Transverse colon (tissue), 4 donors: Measurements from ENCODE around the gene RECK. TPM values are rescaled to one million over a fixed set of nuclear protein-coding genes. Genes with fewer than 3 reads are reported as not detected.

ENCODE experiments used
- DNase-seq: peaks from one replicate; pipeline ENCODE4 v3.0.0-alpha.2; 2019
- H3K27ac ChIP-seq, 4 donors: fragments of 200-600 bp; sonication (generic); 2 replicates each; pipeline ENCODE4 v1.5.1; 2016 to 2018; ENCODE audit warnings: inconsistent platforms in 4 of 4
- H3K27me3 ChIP-seq: fragments of 200-600 bp; sonication (generic); 2 replicates; pipeline ENCODE4 v1.5.1; 2017; ENCODE audit warnings: inconsistent platforms
- H3K36me3 ChIP-seq, 4 donors: fragments of 200-600 bp; sonication (generic); 2 replicates each; pipeline ENCODE4 v1.5.1; 2017 to 2019; ENCODE audit warnings: inconsistent platforms in 4 of 4
- H3K4me1 ChIP-seq, 4 donors: fragments of 200-600 bp; sonication (generic); 2 replicates each; pipeline ENCODE4 v1.5.1; 2017 to 2020; ENCODE audit warnings: inconsistent platforms in 4 of 4
- H3K4me3 ChIP-seq, 4 donors: fragments of 200-600 bp; sonication (generic); 1 replicate in 1 of 4; 2 replicates in 3 of 4; pipeline versions ENCODE4 v1.5.1 to v1.6.1; 2017 to 2019; ENCODE audit warnings: inconsistent platforms in 4 of 4
- H3K9me3 ChIP-seq, 2 donors: fragments of 200-600 bp; sonication (generic); 2 replicates each; pipeline ENCODE4 v1.5.1; 2017 to 2019; ENCODE audit warnings: inconsistent platforms in 2 of 2
- EP300 ChIP-seq: sonication (generic); formaldehyde crosslinking; IDR thresholded peaks from one replicate; pipeline ENCODE4 v1.6.1; 2017; ENCODE audit warnings: antibody characterized with exemption, low read depth
- POLR2A ChIP-seq: fragments of 450-650 bp; IDR thresholded peaks from one replicate; pipeline ENCODE4 v1.6.1; 2016; ENCODE audit warnings: antibody characterized with exemption, mild to moderate bottlenecking, moderate library complexity
- POLR2AphosphoS5 ChIP-seq, 3 donors: sonication (generic); formaldehyde crosslinking; IDR thresholded peaks; one replicate each; pipeline ENCODE4 v1.6.1; 2016; ENCODE audit warnings: antibody characterized with exemption in 3 of 3
- WGBS, 2 donors: methylation state at CpG; one replicate each; pipeline ENCODE4 v1.1.5; 2018; ENCODE audit warnings: low coverage in 1 of 2; 5-methylcytosine and 5-hydroxymethylcytosine counted together
- in situ Hi-C, 4 donors: fragments of 200-750 bp; cut with MboI; loops; one replicate each; pipeline versions ENCODE4 v1.15.0 to v1.15.1; 2017; ENCODE audit warnings: low sequenced_read_pairs in 3 of 4, low pct_ligation_motif_present in 1 of 4, low pct_unique_long_range_greater_than_20kb in 1 of 4
- intact Hi-C: fragments of 100-400 bp; cut with DNase I; formaldehyde crosslinking; loops from one replicate; pipeline ENCODE4 v1.15.1; 2023; ENCODE audit warnings: low total_unique reads
- total RNA-seq, 4 donors: library from RNA; depleted of rRNA; stranded (reverse); fragments of >200 nt; gene quantifications; one replicate each; pipeline ENCODE4 v1.1.0, GENCODE V29; 2016
- TF ChIP-seq, protein P1 (sequence below), 5 experiments: fragments of 200-600 bp in 3 of 5; fragments of 450-650 bp in 2 of 5; sonication (generic) in 3 of 5; IDR thresholded peaks; 1 replicate in 2 of 5; 2 replicates in 3 of 5; pipeline ENCODE4 v1.5.1; 2016 to 2017; ENCODE audit warnings: antibody characterized with exemption in 5 of 5, inconsistent platforms in 3 of 5, mild to moderate bottlenecking in 2 of 5, moderate library complexity in 1 of 5

Gene RECK
- total RNA-seq, 4 donors from 2014 or later = 1.5 to 30.3 (median 6.0) TPM

- Histone ChIP-seq H3K27ac (peak overlapping the region; percentile 60 to 87 (median 86)), H3K27me3 (no peaks in the 10 kb centered on the region), H3K9me3 (no peaks in the 10 kb centered on the region), H3K4me1 (peaks cover 25 to 68% (median 51%) of the 10 kb centered on the region in 4 donors), H3K36me3 (peaks cover 0 to 16% (median 5%) of the 10 kb centered on the region in 4 donors), H3K4me3 (no peak overlapping the region)
- intact Hi-C loops = no loop called here
- WGBS, 2 donors = 60 to 87% methylated on average over 1 to 10 of the region's 10 CpGs
- TF ChIP-seq POLR2AphosphoS5 (IDR thresholded peaks at IDR 0.05) (no peak), POLR2A (no peak), EP300 (no peak)
- TF ChIP-seq, protein P1, sequence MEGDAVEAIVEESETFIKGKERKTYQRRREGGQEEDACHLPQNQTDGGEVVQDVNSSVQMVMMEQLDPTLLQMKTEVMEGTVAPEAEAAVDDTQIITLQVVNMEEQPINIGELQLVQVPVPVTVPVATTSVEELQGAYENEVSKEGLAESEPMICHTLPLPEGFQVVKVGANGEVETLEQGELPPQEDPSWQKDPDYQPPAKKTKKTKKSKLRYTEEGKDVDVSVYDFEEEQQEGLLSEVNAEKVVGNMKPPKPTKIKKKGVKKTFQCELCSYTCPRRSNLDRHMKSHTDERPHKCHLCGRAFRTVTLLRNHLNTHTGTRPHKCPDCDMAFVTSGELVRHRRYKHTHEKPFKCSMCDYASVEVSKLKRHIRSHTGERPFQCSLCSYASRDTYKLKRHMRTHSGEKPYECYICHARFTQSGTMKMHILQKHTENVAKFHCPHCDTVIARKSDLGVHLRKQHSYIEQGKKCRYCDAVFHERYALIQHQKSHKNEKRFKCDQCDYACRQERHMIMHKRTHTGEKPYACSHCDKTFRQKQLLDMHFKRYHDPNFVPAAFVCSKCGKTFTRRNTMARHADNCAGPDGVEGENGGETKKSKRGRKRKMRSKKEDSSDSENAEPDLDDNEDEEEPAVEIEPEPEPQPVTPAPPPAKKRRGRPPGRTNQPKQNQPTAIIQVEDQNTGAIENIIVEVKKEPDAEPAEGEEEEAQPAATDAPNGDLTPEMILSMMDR (IDR thresholded peaks at IDR 0.05) = no peak
- in situ Hi-C loops = loop anchor here in 1 of 4 donors (25.0 kb wide), 1 partner anchor 116 kb away; the partner anchor contains the start of gene RECK
- no peak for DNase-seq
Observed at GRCh38 chr9:36152741-36153438, 116.2 kb downstream of the RECK start.

DNA sequence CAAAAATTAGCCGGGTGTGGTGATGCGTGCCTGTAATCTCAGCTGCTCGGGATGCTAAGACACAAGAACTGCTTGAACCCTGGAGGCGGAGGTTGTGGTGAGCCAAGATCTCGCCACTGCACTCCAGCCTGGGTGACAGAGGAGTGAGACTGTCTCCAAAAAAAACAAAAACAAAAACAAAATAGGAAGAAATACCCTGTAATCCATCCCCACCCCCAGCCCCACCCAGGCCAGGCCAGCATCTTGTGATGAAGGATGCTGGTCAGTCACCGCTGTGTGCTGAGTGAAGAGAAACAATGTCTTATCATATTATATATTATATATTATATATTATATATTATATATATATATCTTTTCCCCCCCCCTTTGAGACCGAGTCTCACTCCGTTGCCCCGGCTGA lies 117.0 kb downstream of the RECK start:
- no peak for DNase-seq
- peak overlapping the region; percentile 60 to 87 (median 86) for H3K27ac ChIP-seq
- H3K4me3 ChIP-seq = no peak overlapping the region
- H3K27me3 ChIP-seq = no peaks in the 10 kb centered on the region
- H3K4me1 ChIP-seq = peaks cover 19 to 61% (median 47%) of the 10 kb centered on the region in 4 donors
- intact Hi-C loops = no loop called here
- H3K9me3 ChIP-seq = no peaks in the 10 kb centered on the region
- H3K36me3 ChIP-seq = peaks cover 0 to 16% (median 5%) of the 10 kb centered on the region in 4 donors
- in situ Hi-C loops = loop anchor here in 1 of 4 donors (25.0 kb wide), 1 partner anchor 116 kb away; the partner anchor contains the start of gene RECK
- WGBS, 2 donors = 66 to 86% methylated on average over 5 to 9 of the region's 9 CpGs
- TF ChIP-seq, protein P1 (IDR thresholded peaks at IDR 0.05) = no peak

DNA sequence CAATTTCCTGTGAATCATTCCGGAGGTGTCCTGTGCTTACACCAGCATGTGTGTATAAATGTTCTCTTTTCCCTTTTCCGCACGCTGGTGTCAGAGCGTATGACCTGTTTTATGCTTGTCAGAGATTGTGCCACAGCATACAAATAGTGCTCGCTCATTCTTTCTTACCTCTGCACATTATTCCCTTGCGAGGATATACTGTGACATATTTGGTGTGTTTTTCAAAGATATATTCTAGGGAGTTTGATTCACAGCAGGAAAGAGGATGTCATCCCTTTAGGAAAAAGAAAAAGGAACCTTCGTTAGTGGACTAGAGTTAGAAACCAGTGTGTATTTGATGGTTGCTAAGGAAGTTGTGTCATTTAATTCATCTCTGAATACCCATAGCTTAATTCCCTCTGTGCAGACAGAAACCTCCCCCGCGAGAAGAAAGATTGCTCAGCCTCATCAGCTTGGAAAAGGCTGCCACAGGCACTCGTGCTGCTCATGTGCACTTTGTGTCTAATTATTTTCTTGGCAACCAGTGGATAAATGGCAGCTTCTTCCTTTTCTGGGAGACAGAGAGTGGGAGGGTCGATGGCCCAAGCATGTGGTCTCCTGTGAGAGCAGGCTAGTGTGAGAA lies 117.7 kb downstream of the RECK start:
- H3K9me3 ChIP-seq = no peaks in the 10 kb centered on the region
- no peaks in the 10 kb centered on the region for H3K27me3 ChIP-seq
- H3K27ac ChIP-seq = peak overlapping the region; percentile 60 to 87 (median 86)
- whole genome bisulfite sequencing, 2 donors = 40 to 58% methylated on average over 6 to 11 of the region's 11 CpGs
- intact Hi-C loops (no loop called here), in situ Hi-C loops (loop anchor here in 1 of 4 donors (25.0 kb wide), 1 partner anchor 117 kb away; the partner anchor contains the start of gene RECK)
- DNase-seq = no peak
- H3K4me3 ChIP-seq = no peak overlapping the region
- H3K36me3 ChIP-seq = peaks cover 0 to 16% (median 5%) of the 10 kb centered on the region in 4 donors
- H3K4me1 ChIP-seq = peaks cover 12 to 54% (median 40%) of the 10 kb centered on the region in 4 donors
- TF ChIP-seq EP300 (no peak), POLR2AphosphoS5 (IDR thresholded peaks at IDR 0.05) (peak in 1 of 3 donors; percentile 20)

DNA sequence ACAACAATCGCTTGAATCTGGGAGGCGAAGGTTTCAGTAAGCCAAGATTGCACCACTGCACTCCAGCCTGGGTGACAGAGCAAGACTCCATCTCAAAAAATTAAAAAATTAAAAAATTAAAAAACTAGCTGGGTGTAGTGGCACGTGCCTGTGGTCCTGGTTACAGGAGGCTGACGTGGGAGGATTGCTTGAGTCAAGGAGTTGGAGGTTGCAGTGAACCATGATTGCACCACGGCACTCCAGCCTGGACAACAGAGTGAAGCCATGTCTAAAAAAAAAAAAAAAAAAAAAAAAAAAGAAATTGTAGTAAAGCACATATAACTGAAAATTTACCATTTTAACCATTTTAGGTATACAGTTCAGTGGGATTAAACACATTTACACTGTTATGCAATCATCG lies 119.4 kb downstream of the RECK start:
- in situ Hi-C loops (loop anchor here in 1 of 4 donors (25.0 kb wide), 1 partner anchor 119 kb away; the partner anchor contains the start of gene RECK), intact Hi-C loops (no loop called here)
- Histone ChIP-seq H3K27me3 (no peaks in the 10 kb centered on the region), H3K4me3 (no peak overlapping the region), H3K9me3 (no peaks in the 10 kb centered on the region), H3K36me3 (peaks cover 0 to 16% (median 5%) of the 10 kb centered on the region in 4 donors), H3K27ac (peak overlapping the region in 3 of 4 donors; percentile 86 to 87 (median 86)), H3K4me1 (peaks cover 8 to 37% (median 26%) of the 10 kb centered on the region in 4 donors)
- DNase-seq = no peak
- 92 to 97% methylated on average over 5 to 6 of the region's 6 CpGs for WGBS, 2 donors
- TF ChIP-seq POLR2AphosphoS5 (IDR thresholded peaks at IDR 0.05) (no peak), EP300 (no peak), POLR2A (no peak)
- TF ChIP-seq, protein P1 (IDR thresholded peaks at IDR 0.05) = no peak
